PC-3 (cell line): Measurements from ENCODE around the gene KRT8.

Experiments
- CTCF ChIP-seq: fragments of 300-600 bp; sonication (generic); conservative IDR thresholded peaks from 2 replicates; pipeline ENCODE4 v1.5.1; 2017; ENCODE audit warnings: antibody characterized with exemption, low read depth, mild to moderate bottlenecking, low read length
- EZH2 ChIP-seq: fragments of 300-600 bp; sonication (generic); IDR thresholded peaks from one replicate; pipeline ENCODE4 v1.6.1; 2017; ENCODE audit warnings: antibody characterized with exemption, mild to moderate bottlenecking, low read length; ENCODE audit not compliant: unreplicated experiment
- EZH2phosphoT487 ChIP-seq: fragments of 300-600 bp; sonication (generic); IDR thresholded peaks from 2 replicates; pipeline ENCODE4 v1.6.1; 2018; ENCODE audit warnings: mild to moderate bottlenecking, antibody characterized with exemption, low read length, borderline replicate concordance

DNA sequence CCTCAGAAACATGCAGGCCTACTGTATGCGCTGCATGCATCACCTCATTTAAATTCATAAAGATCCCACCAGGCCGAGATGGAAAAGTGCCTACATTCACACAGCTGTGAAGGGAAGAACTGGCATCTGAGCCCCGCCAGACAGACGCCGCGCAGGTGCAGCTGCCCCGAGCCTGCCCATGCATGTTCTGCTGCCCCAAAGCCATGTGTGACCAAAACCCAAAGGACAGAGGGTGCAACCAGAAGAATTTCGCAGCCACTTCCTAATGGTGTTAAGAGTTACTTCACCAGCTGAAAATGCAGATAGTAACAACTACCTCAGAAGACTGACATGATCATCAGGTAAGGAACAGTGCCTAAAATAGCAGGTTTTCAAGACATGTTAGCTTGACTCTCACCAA, 13.5 kb upstream of the KRT8 start:
- TF ChIP-seq EZH2: no peak
- TF ChIP-seq CTCF: no peak
- no peak for TF ChIP-seq EZH2phosphoT487
